Stimulated activated CD4-positive, alpha-beta T cell treated with anti-CD3 and anti-CD28 coated beads, Interleukin-1b, Interleukin-23, amount 100 ng/mL, for 4 hours (primary cell): Measurements from ENCODE around the gene FBXL17.

Source experiments
- DNase-seq, 2 donors: peaks; one replicate each; pipeline ENCODE4 v3.0.0-alpha.2; 2020; ENCODE audit warnings: low read depth in 2 of 2

The FBXL17 gene

GRCh38 chr5:108373426-108373825, 8.5 kb downstream of the FBXL17 start:
- no peak for DNase-seq

GRCh38 chr5:108372369-108372768, 9.5 kb downstream of the FBXL17 start:
- DNase-seq, result no peak

- DNase-seq, result no peak
Observed at GRCh38 chr5:108371263-108371662, 10.6 kb downstream of the FBXL17 start.

- no peak for DNase-seq
Observed at GRCh38 chr5:108369167-108369566, 12.7 kb downstream of the FBXL17 start.

- DNase-seq, result no peak
Observed at GRCh38 chr5:108367679-108368334, 14.1 kb downstream of the FBXL17 start.

- no peak for DNase-seq
Observed at GRCh38 chr5:108366500-108366899, 15.4 kb downstream of the FBXL17 start.

GRCh38 chr5:108361771-108362170, 20.1 kb downstream of the FBXL17 start:
- no peak for DNase-seq

- no peak for DNase-seq
Observed at GRCh38 chr5:108361239-108361638, 20.7 kb downstream of the FBXL17 start.

- no peak for DNase-seq
Observed at GRCh38 chr5:108360280-108360679, 21.6 kb downstream of the FBXL17 start.

- no peak for DNase-seq
Observed at GRCh38 chr5:108356286-108356685, 25.6 kb downstream of the FBXL17 start.

GRCh38 chr5:108353087-108353486, 28.8 kb downstream of the FBXL17 start:
- no peak for DNase-seq

- DNase-seq, result no peak
Observed at GRCh38 chr5:108345541-108346171, 36.2 kb downstream of the FBXL17 start.

- no peak for DNase-seq
Observed at GRCh38 chr5:108344103-108344822, 37.6 kb downstream of the FBXL17 start.

GRCh38 chr5:108341866-108342265, 40.0 kb downstream of the FBXL17 start:
- DNase-seq, result no peak

GRCh38 chr5:108340131-108340530, 41.8 kb downstream of the FBXL17 start:
- DNase-seq, result no peak

GRCh38 chr5:108339220-108339619, 42.7 kb downstream of the FBXL17 start:
- DNase-seq, result no peak

- DNase-seq, result no peak
Observed at GRCh38 chr5:108334225-108334624, 47.7 kb downstream of the FBXL17 start.

GRCh38 chr5:108326982-108327381, 54.9 kb downstream of the FBXL17 start:
- no peak for DNase-seq

- no peak for DNase-seq
Observed at GRCh38 chr5:108324886-108325285, 57.0 kb downstream of the FBXL17 start.

GRCh38 chr5:108321341-108321740, 60.6 kb downstream of the FBXL17 start:
- no peak for DNase-seq

- no peak for DNase-seq
Observed at GRCh38 chr5:108320231-108320630, 61.7 kb downstream of the FBXL17 start.

GRCh38 chr5:108315829-108316228, 66.1 kb downstream of the FBXL17 start:
- DNase-seq, result no peak

- no peak for DNase-seq
Observed at GRCh38 chr5:108312258-108312657, 69.6 kb downstream of the FBXL17 start.
